K562 (cell line): ENCODE measurements around the gene GFRA1. TPM values are rescaled to one million over a fixed set of nuclear protein-coding genes. Genes with fewer than 3 reads are reported as not detected.

Source experiments
- ATAC-seq: fragments of 200-7000 bp; cut with Tn5 transposase; 3 replicates; pipeline ENCODE4 v1.9.1; 2020; ENCODE audit warnings: moderate library complexity
- BruUV-seq: library from RNA; stranded (reverse); fragments of 400-500 nt; replicated peaks from 2 replicates; lab custom pipeline; 2021; lab: Mats Ljungman, UMichigan
- CTCF ChIA-PET: fragments of 300-600 bp; formaldehyde crosslinking; extraction: SDS; loops from one replicate; lab custom pipeline; 2021; ENCODE audit warnings: low intra/inter-chr PET ratio; lab: Yijun Ruan, JAX
- POLR2A ChIA-PET: fragments of 300-600, 350-650 bp; sonication (Branson Sonifier 250); formaldehyde crosslinking; extraction: SDS; loops from one replicate; lab custom pipeline; 2021; ENCODE audit warnings: antibody characterized with exemption, inconsistent platforms; lab: Yijun Ruan, JAX
- DNase-seq, 4 experiments: peaks; one replicate each; pipeline versions ENCODE4 v3.0.0 to v3.0.0-alpha.2; 2011 to 2018; ENCODE audit warnings: low spot score in 3 of 4, mixed read lengths in 3 of 4; ENCODE audit errors: extremely low read depth in 1 of 4
- FAIRE-seq: peaks from 2 replicates; lab custom pipeline; 2011; peaks lifted over from hg19 to GRCh38; lab: Jason Lieb, UNC
- H2AFZ ChIP-seq: 2 replicates; pipeline ENCODE4 v1.6.0; 2011; ENCODE audit warnings: low read depth, low read length, control low read depth, inconsistent platforms
- H3K27ac ChIP-seq: fragments of 200-600 bp; 3 replicates; pipeline ENCODE4 v1.8.0; 2011; ENCODE audit warnings: low read depth, mild to moderate bottlenecking, control low read depth, inconsistent platforms, low read length, moderate library complexity, mixed read lengths; ENCODE audit errors: extremely low read depth
- H3K27me3 ChIP-seq, 2 experiments: fragments of 300-600 bp in 1 of 2; 2 replicates in 1 of 2; 3 replicates in 1 of 2; pipeline versions ENCODE4 v1.6.0 to v1.8.0; 2011; ENCODE audit warnings: inconsistent platforms in 2 of 2, low read length in 2 of 2, mild to moderate bottlenecking in 1 of 2, mixed read lengths in 1 of 2, moderate library complexity in 1 of 2; ENCODE audit not compliant: control insufficient read depth in 2 of 2, insufficient read depth in 2 of 2
- H3K36me3 ChIP-seq: fragments of 300-600 bp; 3 replicates; pipeline ENCODE4 v1.8.0; 2011; ENCODE audit warnings: mild to moderate bottlenecking, low read length, inconsistent platforms; ENCODE audit not compliant: control insufficient read depth, insufficient read depth
- H3K4me1 ChIP-seq, 2 experiments: fragments of 200-600 bp in 1 of 2; replicated peaks in 1 of 2; 2 replicates in 1 of 2; 3 replicates in 1 of 2; pipeline versions ENCODE4 v1.5.1 to v1.8.0; 2011; ENCODE audit warnings: inconsistent platforms in 2 of 2, low read length in 2 of 2, mild to moderate bottlenecking in 1 of 2, mixed read lengths in 1 of 2, moderate library complexity in 1 of 2; ENCODE audit not compliant: control insufficient read depth in 2 of 2, insufficient read depth in 2 of 2
- H3K4me2 ChIP-seq: 2 replicates; pipeline ENCODE4 v1.6.1; 2011; ENCODE audit warnings: low read length, control low read depth, inconsistent platforms, mixed read lengths; ENCODE audit not compliant: insufficient read depth
- H3K4me3 ChIP-seq: fragments of 200-600 bp; sonication (generic), shearing (Covaris generic); 2 replicates; pipeline ENCODE4 v1.5.1; 2016; ENCODE audit warnings: control low read depth, inconsistent platforms
- H3K79me2 ChIP-seq: fragments of 200-600 bp; 3 replicates; pipeline ENCODE4 v1.8.0; 2011; ENCODE audit warnings: low read length, inconsistent platforms; ENCODE audit not compliant: control insufficient read depth, insufficient read depth
- H3K9ac ChIP-seq, 2 experiments: 2 replicates each; pipeline versions ENCODE4 v1.6.0 to v1.6.1; 2011; ENCODE audit warnings: low read depth in 2 of 2, low read length in 2 of 2, control low read depth in 1 of 2, inconsistent platforms in 1 of 2, mild to moderate bottlenecking in 1 of 2, mixed read lengths in 1 of 2; ENCODE audit not compliant: insufficient read depth in 1 of 2
- H3K9me1 ChIP-seq: one replicate; pipeline ENCODE4 v1.6.0; 2011; ENCODE audit warnings: inconsistent platforms, mild to moderate bottlenecking, low read length, moderate library complexity; ENCODE audit not compliant: control insufficient read depth, insufficient read depth
- H3K9me3 ChIP-seq: replicated peaks from 2 replicates; pipeline ENCODE4 v1.5.1; 2011; ENCODE audit warnings: low read depth, low read length, inconsistent platforms; ENCODE audit not compliant: control insufficient read depth, insufficient read depth
- H4K20me1 ChIP-seq: replicated peaks from 2 replicates; pipeline ENCODE4 v1.6.1; 2011; ENCODE audit warnings: low read length, inconsistent platforms, mixed read lengths; ENCODE audit not compliant: control insufficient read depth, insufficient read depth
- CAMTA2 ChIP-seq: fragments of 250-450 bp; sonication (Bioruptor Pico); conservative IDR thresholded peaks from 2 replicates; pipeline ENCODE4 v1.5.1; 2022
- CBX8 ChIP-seq: fragments of 200-600 bp; sonication (generic); IDR thresholded peaks from 2 replicates; pipeline ENCODE4 v1.6.1; 2012; ENCODE audit warnings: borderline replicate concordance, mixed run types, low read depth, mild to moderate bottlenecking, moderate library complexity, mixed read lengths, low read length, control low read depth, inconsistent platforms; ENCODE audit not compliant: poor library complexity, severe bottlenecking; ENCODE audit errors: extremely low read depth
- GABPA ChIP-seq: fragments of 200-800 bp; sonication (Bioruptor generic); conservative IDR thresholded peaks from 2 replicates; pipeline ENCODE4 v1.6.1; 2016; ENCODE audit warnings: low read depth, missing genetic modification characterization, missing compliant biosample characterization
- GATA2 ChIP-seq: sonication (generic); formaldehyde crosslinking; IDR thresholded peaks from 2 replicates; pipeline ENCODE4 v1.4.0; 2020; ENCODE audit warnings: mild to moderate bottlenecking, missing genetic modification reagents
- HNRNPUL1 ChIP-seq: fragments of 200-400 bp; formaldehyde crosslinking; IDR thresholded peaks from 2 replicates; pipeline ENCODE4 v1.6.1; 2017; ENCODE audit warnings: low read length
- KDM4B ChIP-seq, 2 experiments: fragments of 450-650 bp in 1 of 2; sonication (generic) in 1 of 2; IDR thresholded peaks; 2 replicates each; pipeline ENCODE4 v1.6.1; 2016 to 2017; ENCODE audit warnings: borderline replicate concordance in 2 of 2, antibody characterized with exemption in 1 of 2, low read depth in 1 of 2, mild to moderate bottlenecking in 1 of 2
- KDM5B ChIP-seq: fragments of 200-600 bp; sonication (generic); IDR thresholded peaks from 2 replicates; pipeline ENCODE4 v1.6.1; 2012; ENCODE audit warnings: low read depth, mild to moderate bottlenecking, moderate library complexity, low read length, control low read depth, inconsistent platforms; ENCODE audit not compliant: insufficient replicate concordance
- PHF20 ChIP-seq: fragments of 450-650 bp; IDR thresholded peaks from 2 replicates; pipeline ENCODE4 v1.6.1; 2018; ENCODE audit not compliant: partially characterized antibody
- PHTF2 ChIP-seq: fragments of 250-450 bp; sonication (Bioruptor Pico); IDR thresholded peaks from 2 replicates; pipeline ENCODE4 v1.5.0; 2021; ENCODE audit warnings: mild to moderate bottlenecking
- RFX7 ChIP-seq: fragments of 250-450 bp; sonication (Bioruptor Pico); IDR thresholded peaks from 2 replicates; pipeline ENCODE4 v1.5.1; 2021; ENCODE audit warnings: mild to moderate bottlenecking
- SAFB2 ChIP-seq: fragments of 200-400 bp; formaldehyde crosslinking; IDR thresholded peaks from 2 replicates; pipeline ENCODE4 v1.6.1; 2018; ENCODE audit warnings: borderline replicate concordance, low read length, low read depth, moderate library complexity; ENCODE audit not compliant: severe bottlenecking
- ZFP1 ChIP-seq: fragments of 450-650 bp; formaldehyde crosslinking; IDR thresholded peaks from 2 replicates; pipeline ENCODE4 v1.4.0; 2020; ENCODE audit warnings: mild to moderate bottlenecking, mixed read lengths
- ZNF311 ChIP-seq: fragments of 250-450 bp; sonication (Bioruptor Pico); IDR thresholded peaks from 2 replicates; pipeline ENCODE4 v1.4.0; 2020; ENCODE audit warnings: mild to moderate bottlenecking, moderate library complexity
- ZNF695 ChIP-seq: fragments of 450-650 bp; formaldehyde crosslinking; IDR thresholded peaks from 2 replicates; pipeline ENCODE4 v1.4.0; 2020; ENCODE audit warnings: mild to moderate bottlenecking, moderate library complexity
- WGBS: fragments of 100-300 bp; shearing (Covaris generic); methylation state at CpG from one replicate; pipeline ENCODE4 v1.1.6; 2016; ENCODE audit warnings: low coverage, mixed read lengths; ENCODE audit not compliant: insufficient coverage; ENCODE audit errors: missing lambda C conversion rate; 5-methylcytosine and 5-hydroxymethylcytosine counted together
- in situ Hi-C: fragments of 300-500 bp; cut with MboI; formaldehyde crosslinking; loops from 4 replicates; pipeline ENCODE4 v1.15.0; 2018; ENCODE audit warnings: inconsistent platforms, mixed read lengths
- intact Hi-C: fragments of 100-400 bp; cut with micrococcal nuclease; formaldehyde crosslinking; loops from 2 replicates; pipeline ENCODE4 v1.14.2; 2022
- polyA plus RNA-seq, 8 experiments: library from polyadenylated mRNA; depleted of rRNA in 4 of 8; stranded (reverse) in 5 of 8; unstranded in 3 of 8; fragments of >200 nt; fragmentation: Nextera tagmentation in 2 of 8; fragmentation: Illumina TruSeq in 1 of 8; extraction: Ambion mirVana in 2 of 8; extraction: Trizol in 1 of 8; gene quantifications; 2 replicates each; pipeline versions ENCODE4 v1.2.1 to v1.2.3, GENCODE V29; 2011 to 2014; ENCODE audit warnings: inconsistent platforms in 1 of 8, missing spikeins in 1 of 8
- total RNA-seq, 7 experiments: library from RNA; depleted of rRNA in 6 of 7; stranded (reverse); fragments of >200 nt in 6 of 7; fragmentation: Illumina TruSeq in 2 of 7; extraction: Trizol in 2 of 7; gene quantifications; 2 replicates each; pipeline versions ENCODE4 v1.2.1 to v1.2.3, GENCODE V29; 2011 to 2021; ENCODE audit warnings: low replicate concordance in 1 of 7
- TF ChIP-seq, protein P1 (sequence below): fragments of 450-650 bp; formaldehyde crosslinking; conservative IDR thresholded peaks from 2 replicates; pipeline ENCODE4 v1.4.0; 2022; ENCODE audit warnings: mild to moderate bottlenecking, missing genetic modification characterization
- TF ChIP-seq, protein P2 (sequence below): sonication (generic); formaldehyde crosslinking; IDR thresholded peaks from 2 replicates; pipeline ENCODE4 v1.8.0; 2023; ENCODE audit warnings: mild to moderate bottlenecking, missing genetic modification reagents
- TF ChIP-seq, protein P3 (sequence below): sonication (generic); formaldehyde crosslinking; IDR thresholded peaks from 2 replicates; pipeline ENCODE4 v1.4.0; 2020; ENCODE audit warnings: mild to moderate bottlenecking, missing genetic modification reagents

The GFRA1 gene
- total and polyA plus RNA-seq, 9 of the 15 experiments (the other 6 are each of a cell fraction or from before 2014, with no cell fraction given), result 0.04 TPM; not detected in 8

DNA sequence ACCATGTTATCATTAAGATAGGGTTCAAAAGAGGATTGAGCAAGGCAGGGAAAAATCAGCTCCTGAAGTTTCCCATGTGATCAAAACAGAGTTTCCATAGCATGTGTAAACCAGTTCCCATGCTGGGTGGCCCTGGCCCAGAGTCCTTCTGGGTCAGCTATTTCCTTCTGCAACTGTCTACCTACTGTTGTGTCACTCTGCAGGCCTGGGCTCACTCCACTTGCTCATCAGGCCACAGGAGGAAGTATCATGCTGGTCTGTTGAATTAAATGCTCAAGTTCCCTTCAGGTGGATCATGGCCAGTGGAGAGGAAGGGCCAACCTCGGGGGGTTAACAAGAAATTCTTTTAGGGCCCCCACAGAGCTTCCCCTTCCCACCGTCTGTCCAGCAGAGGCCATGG, 104.7 kb downstream of the GFRA1 start:
- DNase-seq, result no peak
- Histone ChIP-seq H3K27me3 (no peaks in the 10 kb centered on the region), H3K9ac (no peak overlapping the region), H3K79me2 (no peaks in the 10 kb centered on the region), H3K27ac (no peak overlapping the region), H3K4me1 (no peaks in the 10 kb centered on the region), H3K4me3 (no peak overlapping the region), H3K9me3 (no peaks in the 10 kb centered on the region), H3K9me1 (no peaks in the 10 kb centered on the region), H4K20me1 (no peaks in the 10 kb centered on the region), H3K4me2 (no peak overlapping the region), H2AFZ (no peak overlapping the region), H3K36me3 (no peaks in the 10 kb centered on the region)
- ChIA-PET CTCF (no interaction called here), POLR2A (interaction anchor here (1.2 kb wide), 1 partner anchor 13 kb away, joined by 3 read pairs; no protein-coding TSS in a partner anchor)
- FAIRE-seq, result no peak
- BruUV-seq, result no TSS peak
- in situ Hi-C loops, result no loop called here
- WGBS, result 0% methylated on average over 1 of the region's 2 CpGs
- ATAC-seq, result no peak
- intact Hi-C loops, result no loop called here
- TF ChIP-seq PHF20, result no peak
- no peak for TF ChIP-seq KDM4B (IDR thresholded peaks at IDR 0.05; ENCODE audit: borderline replicate concordance in 2 of 2, low read depth in 1 of 2)
- TF ChIP-seq, protein P1, sequence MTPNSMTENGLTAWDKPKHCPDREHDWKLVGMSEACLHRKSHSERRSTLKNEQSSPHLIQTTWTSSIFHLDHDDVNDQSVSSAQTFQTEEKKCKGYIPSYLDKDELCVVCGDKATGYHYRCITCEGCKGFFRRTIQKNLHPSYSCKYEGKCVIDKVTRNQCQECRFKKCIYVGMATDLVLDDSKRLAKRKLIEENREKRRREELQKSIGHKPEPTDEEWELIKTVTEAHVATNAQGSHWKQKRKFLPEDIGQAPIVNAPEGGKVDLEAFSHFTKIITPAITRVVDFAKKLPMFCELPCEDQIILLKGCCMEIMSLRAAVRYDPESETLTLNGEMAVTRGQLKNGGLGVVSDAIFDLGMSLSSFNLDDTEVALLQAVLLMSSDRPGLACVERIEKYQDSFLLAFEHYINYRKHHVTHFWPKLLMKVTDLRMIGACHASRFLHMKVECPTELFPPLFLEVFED (CRISPR knock-in tag), result no peak
- TF ChIP-seq ZNF695, result no peak
- TF ChIP-seq, protein P2, sequence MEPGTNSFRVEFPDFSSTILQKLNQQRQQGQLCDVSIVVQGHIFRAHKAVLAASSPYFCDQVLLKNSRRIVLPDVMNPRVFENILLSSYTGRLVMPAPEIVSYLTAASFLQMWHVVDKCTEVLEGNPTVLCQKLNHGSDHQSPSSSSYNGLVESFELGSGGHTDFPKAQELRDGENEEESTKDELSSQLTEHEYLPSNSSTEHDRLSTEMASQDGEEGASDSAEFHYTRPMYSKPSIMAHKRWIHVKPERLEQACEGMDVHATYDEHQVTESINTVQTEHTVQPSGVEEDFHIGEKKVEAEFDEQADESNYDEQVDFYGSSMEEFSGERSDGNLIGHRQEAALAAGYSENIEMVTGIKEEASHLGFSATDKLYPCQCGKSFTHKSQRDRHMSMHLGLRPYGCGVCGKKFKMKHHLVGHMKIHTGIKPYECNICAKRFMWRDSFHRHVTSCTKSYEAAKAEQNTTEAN (CRISPR knock-in tag), result no peak
- TF ChIP-seq SAFB2, result no peak
- TF ChIP-seq ZFP1 (CRISPR knock-in tag), result no peak
- TF ChIP-seq HNRNPUL1, result no peak
- no peak for TF ChIP-seq RFX7 (CRISPR knock-in tag)
- TF ChIP-seq GABPA (tag), result no peak
- TF ChIP-seq, protein P3, sequence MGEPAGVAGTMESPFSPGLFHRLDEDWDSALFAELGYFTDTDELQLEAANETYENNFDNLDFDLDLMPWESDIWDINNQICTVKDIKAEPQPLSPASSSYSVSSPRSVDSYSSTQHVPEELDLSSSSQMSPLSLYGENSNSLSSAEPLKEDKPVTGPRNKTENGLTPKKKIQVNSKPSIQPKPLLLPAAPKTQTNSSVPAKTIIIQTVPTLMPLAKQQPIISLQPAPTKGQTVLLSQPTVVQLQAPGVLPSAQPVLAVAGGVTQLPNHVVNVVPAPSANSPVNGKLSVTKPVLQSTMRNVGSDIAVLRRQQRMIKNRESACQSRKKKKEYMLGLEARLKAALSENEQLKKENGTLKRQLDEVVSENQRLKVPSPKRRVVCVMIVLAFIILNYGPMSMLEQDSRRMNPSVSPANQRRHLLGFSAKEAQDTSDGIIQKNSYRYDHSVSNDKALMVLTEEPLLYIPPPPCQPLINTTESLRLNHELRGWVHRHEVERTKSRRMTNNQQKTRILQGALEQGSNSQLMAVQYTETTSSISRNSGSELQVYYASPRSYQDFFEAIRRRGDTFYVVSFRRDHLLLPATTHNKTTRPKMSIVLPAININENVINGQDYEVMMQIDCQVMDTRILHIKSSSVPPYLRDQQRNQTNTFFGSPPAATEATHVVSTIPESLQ (CRISPR knock-in tag), result no peak
- TF ChIP-seq PHTF2, result no peak
- TF ChIP-seq KDM5B, result no peak
- TF ChIP-seq ZNF311, result no peak
- TF ChIP-seq CAMTA2 (CRISPR knock-in tag), result no peak
- no peak for TF ChIP-seq CBX8
- TF ChIP-seq GATA2 (CRISPR knock-in tag), result no peak
